ENCODE results near the gene GLYR1. TPM values are rescaled to one million over a fixed set of nuclear protein-coding genes. Genes with fewer than 3 reads are reported as not detected.

GLYR1 gene
- total and polyA plus RNA-seq, 7 donors, result 28.6 to 74.1 (median 60.3) TPM

GRCh38 chr16:4836727-4837126, 10.4 kb downstream of the GLYR1 start:
- Histone ChIP-seq H3K27me3 (ENCODE audit: insufficient read depth in 3 of 3, low read length in 2 of 3) (no peaks in the 10 kb centered on the region), H3K9me3 (no peaks in the 10 kb centered on the region), H3K4me3 (no peak overlapping the region), H3K27ac (peak overlapping the region; percentile 56), H3K36me3 (ENCODE audit: insufficient read depth in 1 of 2, low read depth in 1 of 2) (peaks cover 14 to 94% of the 10 kb centered on the region in 2 donors), H3K4me1 (peaks cover 31% of the 10 kb centered on the region)
- TF ChIP-seq CTCF (IDR thresholded peaks at IDR 0.05), result no peak
- WGBS, 3 donors, result 57 to 60% (median 58%) methylated on average over 2 of the region's 2 CpGs
- intact Hi-C loops (cut with DNase I), result no loop called here
- no peak for DNase-seq
- ATAC-seq, result no peak

GRCh38 chr16:4833584-4833983, 13.5 kb downstream of the GLYR1 start:
- TF ChIP-seq CTCF (IDR thresholded peaks at IDR 0.05), result no peak
- Histone ChIP-seq H3K9me3 (no peaks in the 10 kb centered on the region), H3K27me3 (ENCODE audit: insufficient read depth in 3 of 3, low read length in 2 of 3) (no peaks in the 10 kb centered on the region), H3K4me1 (peaks cover 48% of the 10 kb centered on the region), H3K36me3 (ENCODE audit: insufficient read depth in 1 of 2, low read depth in 1 of 2) (peaks cover 11 to 94% of the 10 kb centered on the region in 2 donors), H3K27ac (no peak overlapping the region), H3K4me3 (no peak overlapping the region)
- DNase-seq (no peak), ATAC-seq (no peak)
- 73 to 83% (median 75%) methylated on average over 1 of the region's 1 CpG for WGBS, 3 donors
- intact Hi-C loops (cut with DNase I), result no loop called here

GRCh38 chr16:4832698-4833343, 14.3 kb downstream of the GLYR1 start:
- peaks cover 55% of the 10 kb centered on the region for H3K4me1 ChIP-seq
- DNase-seq (no peak), ATAC-seq (no peak)
- H3K9me3 ChIP-seq, result no peaks in the 10 kb centered on the region
- H3K4me3 ChIP-seq, result no peak overlapping the region
- 67 to 72% (median 70%) methylated on average over 6 of the region's 6 CpGs for WGBS, 3 donors
- H3K27me3 ChIP-seq (ENCODE audit: insufficient read depth in 3 of 3, low read length in 2 of 3), result no peaks in the 10 kb centered on the region
- H3K27ac ChIP-seq, result peak overlapping the region; percentile 17
- peaks cover 7 to 94% of the 10 kb centered on the region in 2 donors for H3K36me3 ChIP-seq (ENCODE audit: insufficient read depth in 1 of 2, low read depth in 1 of 2)
- intact Hi-C loops (cut with DNase I), result no loop called here
- no peak for TF ChIP-seq CTCF (IDR thresholded peaks at IDR 0.05)

GRCh38 chr16:4831616-4832015, 15.5 kb downstream of the GLYR1 start:
- H3K9me3 ChIP-seq, result no peaks in the 10 kb centered on the region
- H3K27me3 ChIP-seq (ENCODE audit: insufficient read depth in 3 of 3, low read length in 2 of 3), result no peaks in the 10 kb centered on the region
- no peak for TF ChIP-seq CTCF (IDR thresholded peaks at IDR 0.05)
- intact Hi-C loops (cut with DNase I), result no loop called here
- H3K27ac ChIP-seq, result peak overlapping the region; percentile 83
- WGBS, 3 donors, result 96 to 100% (median 97%) methylated on average over 8 of the region's 8 CpGs
- DNase-seq, result no peak
- no peak for ATAC-seq
- peaks cover 60% of the 10 kb centered on the region for H3K4me1 ChIP-seq
- peaks cover 7 to 94% of the 10 kb centered on the region in 2 donors for H3K36me3 ChIP-seq (ENCODE audit: insufficient read depth in 1 of 2, low read depth in 1 of 2)
- no peak overlapping the region for H3K4me3 ChIP-seq

GRCh38 chr16:4830408-4830807, 16.7 kb downstream of the GLYR1 start:
- WGBS, 3 donors, result 28 to 44% (median 40%) methylated on average over 7 of the region's 7 CpGs
- intact Hi-C loops (cut with DNase I), result no loop called here
- DNase-seq, result peak; percentile 60 to 84

More at GRCh38 chr16:4830408-4830807, 16.7 kb downstream of the GLYR1 start:
- peak overlapping the region; percentile 83 for H3K27ac ChIP-seq
- H3K4me1 ChIP-seq, result peaks cover 66% of the 10 kb centered on the region
- no peaks in the 10 kb centered on the region for H3K27me3 ChIP-seq (ENCODE audit: insufficient read depth in 3 of 3, low read length in 2 of 3)
- H3K36me3 ChIP-seq (ENCODE audit: insufficient read depth in 1 of 2, low read depth in 1 of 2), result peaks cover 7 to 94% of the 10 kb centered on the region in 2 donors
- H3K4me3 ChIP-seq, result peak overlapping the region; percentile 20
- no peaks in the 10 kb centered on the region for H3K9me3 ChIP-seq
- TF ChIP-seq CTCF (IDR thresholded peaks at IDR 0.05), result no peak
- ATAC-seq, result peak; percentile 82 to 90 (median 83)

Data from psoas muscle (tissue), 8 donors.